OCI-LY3 (cell line): ENCODE results near the gene ETV6.

ENCODE experiments used
- CTCF ChIP-seq: fragments of 200-600, 300-600 bp; sonication (generic); IDR thresholded peaks from 2 replicates; pipeline ENCODE4 v1.5.1; 2014; ENCODE audit warnings: antibody characterized with exemption, low read length, low read depth
- EZH2phosphoT487 ChIP-seq: fragments of 200-600 bp; shearing (Covaris generic); IDR thresholded peaks from 2 replicates; pipeline ENCODE4 v1.6.1; 2018; ENCODE audit warnings: antibody characterized with exemption, mixed run types, low read depth

- TF ChIP-seq CTCF = no peak
- no peak for TF ChIP-seq EZH2phosphoT487
These were observed 164.9 kb downstream of the ETV6 start for GRCh38 chr12:11814374-11814773.
